GM13976 (cell line): ENCODE results near the gene CNTNAP4.
A peak's percentile ranks its signal among the peaks of the same experiment; 100 is the strongest.

Experiments
- DNase-seq: peaks from one replicate; pipeline ENCODE4 v3.0.0; 2012; ENCODE audit warnings: low spot score
- CTCF ChIP-seq: IDR thresholded peaks from 2 replicates; pipeline ENCODE4 v1.5.1; 2012; ENCODE audit warnings: borderline replicate concordance, mild to moderate bottlenecking; ENCODE audit not compliant: insufficient read depth; ENCODE audit errors: extremely low read depth, missing control alignments, control extremely low read depth
- in situ Hi-C: fragments of 300-500 bp; cut with MboI; formaldehyde crosslinking; loops from one replicate; pipeline ENCODE4 v1.12.0; 2022; ENCODE audit warnings: low sequenced_read_pairs, mixed read lengths, inconsistent platforms; ENCODE audit not compliant: unreplicated experiment

CNTNAP4 gene

GRCh38 chr16:76241755-76242154 is 35.4 kb upstream of the CNTNAP4 start:
- no peak for DNase-seq
- no peak for TF ChIP-seq CTCF
- in situ Hi-C loops = no loop called here

GRCh38 chr16:76243620-76244019 is 33.6 kb upstream of the CNTNAP4 start:
- TF ChIP-seq CTCF = no peak
- in situ Hi-C loops = no loop called here
- no peak for DNase-seq

GRCh38 chr16:76246587-76246986 is 30.6 kb upstream of the CNTNAP4 start:
- no peak for TF ChIP-seq CTCF
- DNase-seq = no peak
- in situ Hi-C loops = no loop called here

DNA sequence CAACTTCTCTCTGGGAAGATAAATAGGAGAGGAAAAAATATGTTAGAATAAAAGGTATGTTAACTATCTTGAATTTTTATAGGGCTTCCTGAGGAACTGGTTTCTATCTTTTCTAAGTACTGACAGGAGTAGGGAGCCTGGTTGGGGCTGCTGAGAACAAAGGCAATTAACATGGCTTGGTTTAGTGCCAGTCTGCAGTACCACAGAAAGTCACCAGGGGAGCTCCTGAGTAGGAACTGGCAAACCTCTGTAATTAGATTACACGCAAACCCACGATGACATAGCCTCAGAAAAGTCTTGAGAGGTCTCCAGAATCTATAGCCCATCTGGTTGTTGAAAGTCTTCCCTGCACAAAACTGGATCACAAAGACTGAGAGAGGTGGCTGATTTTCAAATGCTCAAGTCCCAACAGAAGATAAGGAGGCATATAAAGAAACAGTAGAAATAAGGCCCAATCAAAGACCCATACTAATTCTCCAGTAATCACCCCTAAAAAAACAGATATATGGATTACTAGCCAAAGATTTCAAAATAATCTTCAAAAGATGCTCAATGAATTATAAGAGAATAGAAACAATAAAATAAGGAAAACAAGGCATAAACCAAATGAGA is 11.7 kb upstream of the CNTNAP4 start:
- no peak for TF ChIP-seq CTCF
- peak; percentile 19 for DNase-seq
- in situ Hi-C loops = no loop called here

GRCh38 chr16:76268824-76269223 is 8.4 kb upstream of the CNTNAP4 start:
- in situ Hi-C loops = no loop called here
- TF ChIP-seq CTCF = no peak
- DNase-seq = no peak

DNA sequence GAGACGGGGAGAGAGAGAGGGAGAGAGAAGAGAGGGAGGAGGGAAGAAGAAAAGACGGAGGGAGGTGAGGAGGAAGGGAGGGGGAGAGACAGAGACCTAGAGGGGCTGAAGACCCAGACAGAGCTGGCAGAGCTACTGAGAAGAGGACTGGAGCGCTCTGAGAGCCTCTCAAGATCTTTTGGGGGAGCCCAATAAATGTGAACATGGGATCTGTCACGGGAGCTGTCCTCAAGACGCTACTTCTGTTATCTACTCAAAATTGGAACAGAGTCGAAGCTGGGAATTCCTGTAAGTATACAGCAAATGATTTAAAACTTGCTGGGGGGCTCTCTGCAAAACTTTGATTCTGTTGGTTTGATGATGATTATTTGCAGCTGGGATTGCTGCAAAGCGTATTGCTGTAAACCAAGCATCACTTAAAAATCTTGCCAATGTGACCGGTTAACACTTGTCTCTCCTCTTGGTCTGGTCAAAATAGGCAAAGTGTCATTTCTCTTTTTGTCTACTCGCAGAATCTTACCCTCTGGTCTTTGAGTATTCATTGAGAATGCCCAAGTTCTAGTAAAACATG is 344 bp downstream of the CNTNAP4 start:
- in situ Hi-C loops = no loop called here
- no peak for TF ChIP-seq CTCF
- DNase-seq = no peak

DNA sequence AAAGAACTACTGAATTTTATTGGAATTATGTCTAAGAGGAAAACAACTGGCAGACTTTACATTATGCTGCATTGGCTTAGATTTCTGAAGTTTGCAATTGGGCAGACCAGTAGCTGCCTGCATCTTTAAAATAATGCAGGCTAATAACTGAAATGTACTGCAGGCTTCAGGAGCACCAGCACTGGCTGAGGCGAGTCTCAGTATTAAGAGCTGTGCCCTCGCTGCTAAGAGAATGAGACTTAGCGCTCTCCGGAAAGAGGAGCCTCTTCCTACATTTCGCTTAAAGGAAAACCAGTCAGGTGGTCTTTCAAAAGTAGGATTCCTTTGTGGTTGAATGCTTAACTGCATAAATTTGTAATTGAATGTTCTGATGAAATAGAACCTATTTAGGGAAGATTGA is 885 bp downstream of the CNTNAP4 start:
- no peak for DNase-seq
- no peak for TF ChIP-seq CTCF
- in situ Hi-C loops = no loop called here
